CD14-positive monocyte (primary cell): ENCODE measurements around the gene ZP4. TPM values are rescaled to one million over a fixed set of nuclear protein-coding genes. Genes with fewer than 3 reads are reported as not detected.

Source experiments
- DNase-seq, 3 donors: peaks; one replicate each; pipeline ENCODE4 v3.0.0-alpha.2; 2011 to 2022
- H2AFZ ChIP-seq: 2 replicates; pipeline ENCODE4 v1.6.0; 2012; ENCODE audit warnings: mild to moderate bottlenecking, low read depth, low read length, inconsistent platforms; ENCODE audit not compliant: insufficient read depth, poor library complexity, severe bottlenecking
- H3K27ac ChIP-seq, 2 donors: 1 replicate in 1 of 2; 2 replicates in 1 of 2; pipeline ENCODE4 v1.5.1; 2012 to 2013; ENCODE audit warnings: low read length in 2 of 2, control low read depth in 1 of 2, inconsistent platforms in 1 of 2, low read depth in 1 of 2, mild to moderate bottlenecking in 1 of 2
- H3K27me3 ChIP-seq, 2 donors: one replicate each; pipeline versions ENCODE4 v1.6.0 to v1.6.1; 2011 to 2013; ENCODE audit warnings: low read length in 2 of 2; ENCODE audit not compliant: control insufficient read depth in 2 of 2, insufficient read depth in 2 of 2
- H3K36me3 ChIP-seq, 2 donors: replicated peaks in 1 of 2; 1 replicate in 1 of 2; 2 replicates in 1 of 2; pipeline versions ENCODE4 v1.5.1 to v1.6.1; 2012 to 2013; ENCODE audit warnings: low read length in 2 of 2, control low read depth in 1 of 2, inconsistent platforms in 1 of 2, mild to moderate bottlenecking in 1 of 2; ENCODE audit not compliant: insufficient read depth in 2 of 2, control insufficient read depth in 1 of 2
- H3K4me1 ChIP-seq, 2 donors: 1 replicate in 1 of 2; 2 replicates in 1 of 2; pipeline versions ENCODE4 v1.5.1 to v1.6.1; 2012 to 2013; ENCODE audit warnings: low read length in 2 of 2, control low read depth in 1 of 2, inconsistent platforms in 1 of 2, mild to moderate bottlenecking in 1 of 2, moderate library complexity in 1 of 2; ENCODE audit not compliant: insufficient read depth in 2 of 2, control insufficient read depth in 1 of 2
- H3K4me2 ChIP-seq: replicated peaks from 2 replicates; pipeline ENCODE3; 2012; ENCODE audit warnings: low read length, moderate library complexity, mild to moderate bottlenecking; ENCODE audit not compliant: poor library complexity, severe bottlenecking; ENCODE audit errors: extremely low read depth
- H3K4me3 ChIP-seq, 3 experiments: fragments of 200-600 bp in 1 of 3; sonication (generic) in 1 of 3; replicated peaks in 1 of 3; 1 replicate in 2 of 3; 2 replicates in 1 of 3; pipeline ENCODE4 v1.5.1; 2011 to 2013; ENCODE audit warnings: low read length in 3 of 3, mild to moderate bottlenecking in 3 of 3, control low read depth in 2 of 3, low read depth in 2 of 3, inconsistent platforms in 1 of 3, moderate library complexity in 1 of 3
- H3K79me2 ChIP-seq: 2 replicates; pipeline ENCODE4 v1.6.0; 2012; ENCODE audit warnings: mild to moderate bottlenecking, control low read depth, inconsistent platforms, low read length, moderate library complexity; ENCODE audit not compliant: insufficient read depth
- H3K9ac ChIP-seq: 2 replicates; pipeline ENCODE4 v1.6.0; 2017; ENCODE audit warnings: low read length, mild to moderate bottlenecking; ENCODE audit not compliant: insufficient read depth, poor library complexity, severe bottlenecking
- H3K9me3 ChIP-seq, 2 donors: replicated peaks in 1 of 2; 1 replicate in 1 of 2; 2 replicates in 1 of 2; pipeline versions ENCODE4 v1.5.1 to v1.6.1; 2012 to 2013; ENCODE audit warnings: low read length in 2 of 2, control low read depth in 1 of 2; ENCODE audit not compliant: control insufficient read depth in 1 of 2, insufficient read depth in 1 of 2
- H4K20me1 ChIP-seq: 2 replicates; pipeline ENCODE4 v1.6.0; 2012; ENCODE audit warnings: mild to moderate bottlenecking, low read length, control low read depth, moderate library complexity; ENCODE audit not compliant: insufficient read depth
- H3K27ac Mint-ChIP-seq, 7 donors: one replicate each; pipeline ENCODE4 v1.8.0; 2020; ENCODE audit warnings: mild to moderate bottlenecking in 7 of 7, mixed read lengths in 7 of 7, moderate library complexity in 6 of 7, inconsistent platforms in 2 of 7
- H3K27me3 Mint-ChIP-seq, 3 donors: one replicate each; pipeline ENCODE4 v1.8.0; 2021 to 2022; ENCODE audit warnings: low read depth in 3 of 3, mild to moderate bottlenecking in 3 of 3, mixed read lengths in 3 of 3, moderate library complexity in 3 of 3, inconsistent platforms in 1 of 3
- H3K36me3 Mint-ChIP-seq, 2 donors: one replicate each; pipeline ENCODE4 v1.8.0; 2020; ENCODE audit warnings: mixed read lengths in 2 of 2, inconsistent platforms in 1 of 2, mild to moderate bottlenecking in 1 of 2
- H3K4me1 Mint-ChIP-seq: one replicate; pipeline ENCODE4 v1.8.0; 2020; ENCODE audit warnings: mild to moderate bottlenecking, mixed read lengths
- H3K4me3 Mint-ChIP-seq, 2 donors: one replicate each; pipeline ENCODE4 v1.8.0; 2020; ENCODE audit warnings: mild to moderate bottlenecking in 2 of 2, mixed read lengths in 2 of 2, moderate library complexity in 1 of 2
- H3K9me3 Mint-ChIP-seq, 7 donors: one replicate each; pipeline ENCODE4 v1.8.0; 2020 to 2022; ENCODE audit warnings: mixed read lengths in 7 of 7, mild to moderate bottlenecking in 6 of 7, moderate library complexity in 6 of 7, inconsistent platforms in 2 of 7
- CTCF ChIP-seq: fragments of 200-600 bp; IDR thresholded peaks from one replicate; pipeline ENCODE4 v1.8.0; 2022; ENCODE audit warnings: antibody characterized with exemption, mild to moderate bottlenecking
- WGBS: methylation state at CpG from one replicate; pipeline ENCODE4 v1.1.5; 2013; ENCODE audit warnings: missing lambda C conversion rate; ENCODE audit not compliant: insufficient coverage; 5-methylcytosine and 5-hydroxymethylcytosine counted together
- intact Hi-C, 2 donors: fragments of 100-400 bp; cut with micrococcal nuclease; formaldehyde crosslinking; loops; one replicate each; pipeline versions ENCODE4 v1.15.0 to v1.15.1; 2023
- polyA plus RNA-seq, 3 donors: library from polyadenylated mRNA; depleted of rRNA in 1 of 3; unstranded in 2 of 3; stranded (reverse) in 1 of 3; fragments of 300-500 nt in 2 of 3; fragments of >200 nt in 1 of 3; fragmentation: Illumina TruSeq in 2 of 3; gene quantifications; 1 replicate in 2 of 3; 2 replicates in 1 of 3; pipeline ENCODE4 v1.2.3, GENCODE V29; 2012 to 2021

Gene ZP4
- polyA plus RNA-seq, 3 donors, result not detected

- Histone ChIP-seq H3K9me3 (no peaks in the 10 kb centered on the region), H3K9ac (no peak overlapping the region), H3K36me3 (no peaks in the 10 kb centered on the region), H3K79me2 (no peaks in the 10 kb centered on the region), H4K20me1 (no peaks in the 10 kb centered on the region), H3K27me3 (no peaks in the 10 kb centered on the region), H3K4me2 (no peak overlapping the region), H3K4me3 (no peak overlapping the region), H3K4me1 (peaks cover 5% of the 10 kb centered on the region in 2 donors), H3K27ac (no peak overlapping the region), H2AFZ (no peak overlapping the region)
- TF ChIP-seq CTCF, result no peak
- no peak overlapping the region for H3K27ac Mint-ChIP-seq
- DNase-seq, result peak; percentile 2 to 73 (median 34)
- peaks cover 0 to 2% (median 0%) of the 10 kb centered on the region in 3 donors for H3K27me3 Mint-ChIP-seq
- H3K4me3 Mint-ChIP-seq, result peak overlapping the region in 1 of 2 donors; percentile 47
- WGBS, result 0% methylated on average over 1 of the region's 8 CpGs
- H3K4me1 Mint-ChIP-seq, result peaks cover 15% of the 10 kb centered on the region
- intact Hi-C loops, result no loop called here
- H3K36me3 Mint-ChIP-seq, result no peaks in the 10 kb centered on the region
- H3K9me3 Mint-ChIP-seq, result no peaks in the 10 kb centered on the region
These were observed 28.8 kb downstream of the ZP4 start for GRCh38 chr1:237861944-237862343.

DNA sequence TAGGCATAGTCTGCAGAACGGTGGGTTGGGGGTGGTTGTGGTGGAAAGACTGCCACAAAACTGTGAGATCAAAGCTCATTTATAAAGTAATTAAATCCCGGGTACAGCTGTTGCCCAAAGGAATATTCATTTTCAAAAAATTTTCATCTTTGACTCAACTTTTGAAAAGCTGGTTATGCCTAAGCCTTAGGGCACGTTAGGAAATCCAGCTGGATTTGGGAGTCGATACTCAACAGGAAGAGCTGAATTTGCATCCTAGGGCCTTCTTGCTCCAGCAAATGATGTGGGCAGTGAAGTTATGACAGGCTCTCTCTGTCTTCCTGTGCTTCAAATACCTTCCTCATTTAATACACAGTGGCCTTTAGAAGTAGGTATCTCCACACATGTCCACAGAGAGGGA lies 31.7 kb downstream of the ZP4 start:
- H3K4me2 ChIP-seq, result no peak overlapping the region
- H3K27me3 Mint-ChIP-seq, result peaks cover 0 to 2% (median 0%) of the 10 kb centered on the region in 3 donors
- no peak overlapping the region for H3K27ac Mint-ChIP-seq
- no peaks in the 10 kb centered on the region for H3K36me3 Mint-ChIP-seq
- no peaks in the 10 kb centered on the region for H3K4me1 ChIP-seq
- no CpG with 5 or more reads among the region's 4 CpGs for WGBS
- no peak for DNase-seq
- H3K4me1 Mint-ChIP-seq, result peaks cover 8% of the 10 kb centered on the region
- no peak overlapping the region for H3K9ac ChIP-seq
- no peak overlapping the region for H2AFZ ChIP-seq
- H3K9me3 ChIP-seq, result no peaks in the 10 kb centered on the region
- no peak for TF ChIP-seq CTCF
- no peaks in the 10 kb centered on the region for H3K79me2 ChIP-seq
- H3K27ac ChIP-seq, result no peak overlapping the region
- H3K4me3 ChIP-seq, result no peak overlapping the region
- intact Hi-C loops, result no loop called here
- no peaks in the 10 kb centered on the region for H3K27me3 ChIP-seq
- no peaks in the 10 kb centered on the region for H4K20me1 ChIP-seq
- no peaks in the 10 kb centered on the region for H3K9me3 Mint-ChIP-seq
- no peaks in the 10 kb centered on the region for H3K36me3 ChIP-seq
- H3K4me3 Mint-ChIP-seq, result no peak overlapping the region
